HG03060 (cell line): ENCODE data around the gene SPINT1.
"Not testable (repeated sequence)": the region's sequence is repeated elsewhere in the genome, so short reads cannot be mapped to it uniquely, and the experiment has no call there.

Source experiments
- ATAC-seq: cut with Tn5 transposase; IDR thresholded peaks from one replicate; pipeline ENCODE4 v1.9.1; 2021; ENCODE audit warnings: low read depth, moderate number of reproducible peaks; ENCODE audit not compliant: unreplicated experiment

SPINT1 gene

GRCh38 chr15:40857601-40858341 is 13.9 kb downstream of the SPINT1 start:
- ATAC-seq = no peak

- no peak for ATAC-seq
These were observed 14.9 kb downstream of the SPINT1 start for GRCh38 chr15:40858706-40859105.

- no peak for ATAC-seq
These were observed 15.5 kb downstream of the SPINT1 start for GRCh38 chr15:40859206-40859851.

- not testable (repeated sequence) for ATAC-seq
These were observed 17.3 kb downstream of the SPINT1 start for GRCh38 chr15:40861147-40861546.

GRCh38 chr15:40863660-40864270 is 19.9 kb downstream of the SPINT1 start:
- no peak for ATAC-seq

- ATAC-seq = no peak
These were observed 23.4 kb downstream of the SPINT1 start for GRCh38 chr15:40867199-40867598.

- no peak for ATAC-seq
These were observed 25.8 kb downstream of the SPINT1 start for GRCh38 chr15:40869686-40870085.

GRCh38 chr15:40870716-40871115 is 26.9 kb downstream of the SPINT1 start:
- ATAC-seq = no peak

GRCh38 chr15:40871749-40872617 is 28.1 kb downstream of the SPINT1 start:
- ATAC-seq = no peak

GRCh38 chr15:40872791-40873693 is 29.2 kb downstream of the SPINT1 start:
- ATAC-seq = no peak

GRCh38 chr15:40873694-40874561 is 30.1 kb downstream of the SPINT1 start, which contains the start of gene RHOV:
Gene RHOV, minus strand, starts transcription at chr15:40874234. Its CDS starts 95 bp downstream, at chr15:40874139.
- no peak for ATAC-seq

GRCh38 chr15:40875991-40876730 is 32.3 kb downstream of the SPINT1 start:
- no peak for ATAC-seq

- no peak for ATAC-seq
These were observed 33.8 kb downstream of the SPINT1 start for GRCh38 chr15:40877694-40878093.

- no peak for ATAC-seq
These were observed 34.9 kb downstream of the SPINT1 start for GRCh38 chr15:40878785-40879184.

- ATAC-seq = no peak
These were observed 35.8 kb downstream of the SPINT1 start for GRCh38 chr15:40879609-40880008.

GRCh38 chr15:40881351-40881750 is 37.5 kb downstream of the SPINT1 start:
- no peak for ATAC-seq

- ATAC-seq = no peak
These were observed 42.7 kb downstream of the SPINT1 start for GRCh38 chr15:40886586-40886985.

- ATAC-seq = no peak
These were observed 45.3 kb downstream of the SPINT1 start for GRCh38 chr15:40889112-40889511.
